Neural cell (in vitro differentiated cells): ENCODE measurements around the gene NPHP4. TPM values are rescaled to one million over a fixed set of nuclear protein-coding genes. Genes with fewer than 3 reads are reported as not detected.

Experiments
- H2AFZ ChIP-seq: fragments of 200-600, 300-800 bp; sonication (generic), shearing (Covaris generic); 2 replicates; pipeline ENCODE4 v1.6.0; 2014; ENCODE audit warnings: low read depth, mild to moderate bottlenecking, antibody characterized with exemption, low read length, moderate library complexity
- H3F3A ChIP-seq: fragments of 200-600 bp; shearing (Covaris generic); 2 replicates; pipeline ENCODE4 v1.6.1; 2016; ENCODE audit warnings: mild to moderate bottlenecking, moderate library complexity, mixed read lengths, antibody characterized with exemption, low read length; ENCODE audit not compliant: insufficient read depth, poor library complexity, severe bottlenecking
- H3K27ac ChIP-seq: fragments of 200-600, 300-800 bp; sonication (generic), shearing (Covaris generic); 2 replicates; pipeline ENCODE4 v1.5.1; 2014; ENCODE audit warnings: mild to moderate bottlenecking, low read length, moderate library complexity
- H3K27me3 ChIP-seq: fragments of 300-800, 200-600 bp; sonication (generic), shearing (Covaris generic); 2 replicates; pipeline ENCODE4 v1.6.0; 2014; ENCODE audit warnings: mild to moderate bottlenecking, low read depth, low read length, moderate library complexity; ENCODE audit not compliant: insufficient read depth
- H3K36me3 ChIP-seq: fragments of 300-800, 200-600 bp; sonication (generic), shearing (Covaris generic); 2 replicates; pipeline ENCODE4 v1.5.1; 2014; ENCODE audit warnings: mild to moderate bottlenecking, antibody characterized with exemption, low read length, moderate library complexity; ENCODE audit not compliant: insufficient read depth
- H3K4me2 ChIP-seq: fragments of 300-800, 200-600 bp; sonication (generic), shearing (Covaris generic); 2 replicates; pipeline ENCODE4 v1.6.0; 2014; ENCODE audit warnings: mild to moderate bottlenecking, low read length
- H3K4me3 ChIP-seq: fragments of 300-800, 200-600 bp; sonication (generic), shearing (Covaris generic); 2 replicates; pipeline ENCODE4 v1.5.1; 2014; ENCODE audit warnings: mild to moderate bottlenecking, low read length, moderate library complexity
- H3K79me2 ChIP-seq: fragments of 200-600 bp; shearing (Covaris generic); replicated peaks from 2 replicates; pipeline ENCODE4 v1.6.0; 2014; ENCODE audit warnings: mild to moderate bottlenecking, low read length, moderate library complexity; ENCODE audit not compliant: insufficient read depth
- H3K9ac ChIP-seq: fragments of 300-800, 200-600 bp; sonication (generic), shearing (Covaris generic); 2 replicates; pipeline ENCODE4 v1.6.1; 2016; ENCODE audit warnings: mild to moderate bottlenecking, low read length, mixed read lengths
- H3K9me2 ChIP-seq: fragments of 200-600 bp; shearing (Covaris generic); 2 replicates; pipeline ENCODE4 v1.6.1; 2016; ENCODE audit warnings: mild to moderate bottlenecking, low read length, mixed read lengths; ENCODE audit not compliant: insufficient read depth
- H3K9me3 ChIP-seq: fragments of 200-600, 300-800 bp; sonication (generic), shearing (Covaris generic); 2 replicates; pipeline ENCODE4 v1.6.1; 2016; ENCODE audit warnings: mild to moderate bottlenecking, mixed run types, low read length, moderate library complexity, mixed read lengths
- H4K20me1 ChIP-seq: fragments of 200-600 bp; shearing (Covaris generic); 2 replicates; pipeline ENCODE4 v1.6.1; 2016; ENCODE audit warnings: mild to moderate bottlenecking, mixed run types; ENCODE audit not compliant: insufficient read depth
- CTCF ChIP-seq: fragments of 450-650 bp; IDR thresholded peaks from 2 replicates; pipeline ENCODE4 v1.5.1; 2014; ENCODE audit warnings: antibody characterized with exemption, mild to moderate bottlenecking, moderate library complexity; ENCODE audit not compliant: poor library complexity, severe bottlenecking
- EP300 ChIP-seq: fragments of 450-650 bp; conservative IDR thresholded peaks from 2 replicates; pipeline ENCODE4 v1.6.1; 2014; ENCODE audit warnings: antibody characterized with exemption, mild to moderate bottlenecking, moderate library complexity; ENCODE audit not compliant: poor library complexity, severe bottlenecking
- EZH2 ChIP-seq: fragments of 200-600, 300-800 bp; shearing (Covaris generic), sonication (generic); IDR thresholded peaks from 2 replicates; pipeline ENCODE4 v1.6.1; 2014; ENCODE audit warnings: antibody characterized with exemption, low read length, borderline replicate concordance, mild to moderate bottlenecking; ENCODE audit not compliant: insufficient read depth, poor library complexity, severe bottlenecking
- MXI1 ChIP-seq: fragments of 450-650 bp; conservative IDR thresholded peaks from 2 replicates; pipeline ENCODE4 v1.6.1; 2014; ENCODE audit warnings: antibody characterized with exemption, mild to moderate bottlenecking; ENCODE audit not compliant: poor library complexity, severe bottlenecking
- POLR2AphosphoS5 ChIP-seq: IDR thresholded peaks from 2 replicates; pipeline ENCODE4 v1.6.1; 2012
- RAD21 ChIP-seq: fragments of 450-650 bp; conservative IDR thresholded peaks from 2 replicates; pipeline ENCODE4 v1.6.1; 2014; ENCODE audit warnings: antibody characterized with exemption, mild to moderate bottlenecking, moderate library complexity
- REST ChIP-seq: IDR thresholded peaks from 2 replicates; pipeline ENCODE4 v1.6.1; 2012; ENCODE audit warnings: borderline replicate concordance
- SMC3 ChIP-seq: fragments of 450-650 bp; conservative IDR thresholded peaks from 2 replicates; pipeline ENCODE4 v1.6.1; 2014; ENCODE audit warnings: antibody characterized with exemption, mild to moderate bottlenecking, moderate library complexity; ENCODE audit not compliant: poor library complexity
- TAF1 ChIP-seq: IDR thresholded peaks from 2 replicates; pipeline ENCODE4 v1.6.1; 2012; ENCODE audit warnings: low read depth
- polyA plus RNA-seq: library from polyadenylated mRNA; depleted of rRNA; stranded (reverse); fragments of >200 nt; gene quantifications from 2 replicates; pipeline ENCODE4 v1.2.3, GENCODE V29; 2014

The NPHP4 gene
- polyA plus RNA-seq, 1 donor from 2014 or later = 17.1 TPM

- Histone ChIP-seq H3K79me2 (no peaks in the 10 kb centered on the region), H3K9ac (no peak overlapping the region), H2AFZ (no peak overlapping the region), H3K36me3 (no peaks in the 10 kb centered on the region), H3K4me2 (no peak overlapping the region), H3K9me2 (no peaks in the 10 kb centered on the region), H3F3A (no peaks in the 10 kb centered on the region), H3K27me3 (no peaks in the 10 kb centered on the region), H3K9me3 (no peaks in the 10 kb centered on the region), H4K20me1 (no peaks in the 10 kb centered on the region), H3K4me3 (no peak overlapping the region), H3K27ac (no peak overlapping the region)
- no peak for TF ChIP-seq MXI1
- no peak for TF ChIP-seq EP300
- TF ChIP-seq REST = no peak
- TF ChIP-seq SMC3 = no peak
- no peak for TF ChIP-seq TAF1
- no peak for TF ChIP-seq CTCF
- no peak for TF ChIP-seq RAD21
- TF ChIP-seq EZH2 = no peak
- no peak for TF ChIP-seq POLR2AphosphoS5
Measured at GRCh38 chr1:5966543-5967205, 25.6 kb downstream of the NPHP4 start.

- Histone ChIP-seq H4K20me1 (no peaks in the 10 kb centered on the region), H3K9me2 (no peaks in the 10 kb centered on the region), H3K27ac (no peak overlapping the region), H3K9me3 (no peaks in the 10 kb centered on the region), H3K36me3 (no peaks in the 10 kb centered on the region), H3K9ac (no peak overlapping the region), H2AFZ (no peak overlapping the region), H3K4me2 (no peak overlapping the region), H3K27me3 (no peaks in the 10 kb centered on the region), H3K4me3 (no peak overlapping the region), H3F3A (no peaks in the 10 kb centered on the region), H3K79me2 (no peaks in the 10 kb centered on the region)
- TF ChIP-seq EP300 (no peak), MXI1 (no peak), TAF1 (no peak), RAD21 (no peak), CTCF (no peak), POLR2AphosphoS5 (no peak), SMC3 (no peak)
Measured at GRCh38 chr1:5965586-5966131, 26.6 kb downstream of the NPHP4 start.
